Lung microvascular endothelial cell (primary cell): Measurements from ENCODE around the gene PPP1R12A. TPM values are rescaled to one million over a fixed set of nuclear protein-coding genes. Genes with fewer than 3 reads are reported as not detected.
"Not testable (repeated sequence)": the region's sequence is repeated elsewhere in the genome, so short reads cannot be mapped to it uniquely, and the experiment has no call there.

Source experiments
- DNase-seq, 2 donors: peaks; one replicate each; pipeline versions ENCODE4 v3.0.0 to v3.0.0-alpha.2; 2010; ENCODE audit warnings: low read depth in 2 of 2
- total RNA-seq: library from RNA; depleted of rRNA; stranded (reverse); fragments of >200 nt; gene quantifications from 2 replicates; pipeline ENCODE4 v1.2.1, GENCODE V29; 2014

The PPP1R12A gene
- total RNA-seq: 53.8 and 66.9 TPM in 2 replicates

DNA sequence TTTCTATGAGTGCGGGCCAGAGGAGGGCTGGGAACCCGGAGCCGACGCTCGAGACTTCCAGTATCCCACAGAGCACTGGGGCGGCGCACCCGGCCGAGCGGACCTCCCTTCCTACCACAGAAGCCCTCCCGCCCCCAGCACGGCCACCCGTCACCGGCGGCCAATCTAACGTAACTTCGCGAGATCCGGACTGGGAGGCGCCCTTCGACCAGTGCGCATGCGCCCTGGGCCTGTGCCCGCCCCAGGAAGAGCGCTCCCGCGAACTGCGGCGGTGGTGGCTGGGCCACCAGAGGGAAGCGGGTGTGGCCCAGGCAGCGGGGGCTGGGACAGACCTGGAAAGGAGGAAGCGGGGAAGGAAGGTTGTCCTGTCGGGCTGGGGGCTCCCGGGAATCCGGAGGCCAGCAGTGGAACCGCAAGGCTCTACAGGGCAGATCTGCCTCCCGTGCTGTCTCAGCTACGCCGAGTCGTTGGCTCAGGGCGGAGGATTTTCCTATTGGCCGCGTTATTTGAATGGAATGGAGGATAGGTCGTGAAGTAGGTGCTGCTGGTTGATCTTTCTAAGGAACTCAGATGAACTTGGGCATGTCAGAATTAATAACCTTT, at the start of gene PPP1R12A:
Gene PPP1R12A, minus strand, starts transcription at position 77 of the 603 bp plus-strand sequence. CDS start 166 bp downstream, outside the sequence.
- peak; percentile 99 to 100 for DNase-seq

GRCh38 chr12:79983986-79984620, 49.2 kb upstream of the PPP1R12A start:
- DNase-seq: no peak

GRCh38 chr12:79983492-79983891, 48.6 kb upstream of the PPP1R12A start:
- no peak for DNase-seq

DNA sequence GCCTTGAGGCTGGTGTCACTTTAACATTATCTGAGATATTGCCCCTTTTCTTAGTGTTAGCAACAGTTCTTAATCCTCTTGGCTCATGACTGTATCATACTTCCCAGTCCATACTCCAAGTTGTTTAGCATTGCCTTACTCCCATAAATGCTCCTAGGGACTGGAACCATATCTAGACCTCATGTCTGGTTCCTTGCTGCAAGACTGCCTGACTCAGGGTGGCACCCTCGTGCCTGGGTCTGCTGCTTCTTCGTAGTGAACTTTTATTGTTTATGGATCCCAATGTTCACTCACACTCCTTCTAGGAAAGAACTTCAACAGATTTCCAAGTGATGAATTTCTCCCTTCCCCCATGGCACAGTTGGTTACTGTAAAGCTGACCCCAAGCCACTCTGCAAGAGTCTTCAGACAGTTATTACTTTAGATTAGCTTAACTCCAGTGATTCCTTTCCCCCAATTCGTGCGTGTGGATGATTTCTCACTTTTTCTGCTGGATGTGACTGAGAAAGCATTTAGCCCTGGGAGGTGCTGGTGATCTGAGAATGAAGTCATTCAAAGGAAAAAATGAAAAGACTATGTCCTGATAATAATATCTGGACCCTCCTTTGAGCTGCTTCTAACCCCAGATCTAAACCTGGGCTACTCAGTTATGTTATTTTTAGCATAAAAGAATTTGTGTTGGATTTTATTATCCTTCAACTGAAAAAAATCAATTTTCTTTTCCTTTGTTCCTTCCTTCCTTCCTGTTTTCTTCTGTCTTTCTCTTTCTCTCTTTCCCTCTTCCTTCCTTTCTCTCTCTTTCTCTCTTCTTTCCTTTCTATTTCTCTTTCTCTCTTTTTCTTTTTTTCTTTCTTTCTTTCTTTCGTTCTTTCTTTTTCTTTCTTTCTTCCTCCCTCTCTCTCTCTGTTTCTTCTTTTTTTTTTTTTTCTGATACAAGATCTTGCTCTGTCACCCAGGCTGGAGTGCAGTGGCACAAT, 47.5 kb upstream of the PPP1R12A start:
- DNase-seq: no peak

- no peak for DNase-seq
Observed at GRCh38 chr12:79978692-79979091, 43.8 kb upstream of the PPP1R12A start.

- not testable (repeated sequence) for DNase-seq
Observed at GRCh38 chr12:79977856-79978460, 43.1 kb upstream of the PPP1R12A start.

- no peak for DNase-seq
Observed at GRCh38 chr12:79975143-79975542, 40.2 kb upstream of the PPP1R12A start.

GRCh38 chr12:79973801-79974200, 38.9 kb upstream of the PPP1R12A start:
- DNase-seq: no peak

DNA sequence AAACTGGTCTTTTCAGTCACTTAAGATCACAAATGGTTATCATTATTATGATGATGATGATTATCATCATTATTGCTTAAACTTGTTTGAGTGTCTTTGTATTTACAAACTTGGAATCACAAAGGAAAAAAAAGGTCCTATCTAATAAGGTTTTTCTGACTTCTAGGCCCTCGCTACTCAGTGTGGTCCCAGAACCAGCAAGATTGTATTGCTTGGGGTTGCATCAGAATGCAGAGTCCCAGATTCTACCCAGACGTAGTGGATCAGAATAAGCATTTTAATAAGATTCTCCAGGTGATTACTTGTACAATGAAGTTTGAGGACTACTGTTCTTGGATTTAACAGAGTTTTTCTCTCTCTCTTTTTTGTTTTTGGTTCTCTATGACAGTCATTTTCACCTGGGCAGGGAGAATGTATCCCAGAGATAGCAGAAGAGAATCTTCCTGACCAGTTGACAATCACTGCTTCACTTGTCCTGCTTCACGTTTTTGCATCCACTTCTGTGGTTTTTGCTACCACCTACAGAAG, 29.3 kb upstream of the PPP1R12A start:
- DNase-seq: no peak

- DNase-seq: no peak
Observed at GRCh38 chr12:79961411-79961810, 26.5 kb upstream of the PPP1R12A start.

GRCh38 chr12:79959484-79959883, 24.6 kb upstream of the PPP1R12A start:
- DNase-seq: peak in 1 of 2 donors; percentile 11

DNA sequence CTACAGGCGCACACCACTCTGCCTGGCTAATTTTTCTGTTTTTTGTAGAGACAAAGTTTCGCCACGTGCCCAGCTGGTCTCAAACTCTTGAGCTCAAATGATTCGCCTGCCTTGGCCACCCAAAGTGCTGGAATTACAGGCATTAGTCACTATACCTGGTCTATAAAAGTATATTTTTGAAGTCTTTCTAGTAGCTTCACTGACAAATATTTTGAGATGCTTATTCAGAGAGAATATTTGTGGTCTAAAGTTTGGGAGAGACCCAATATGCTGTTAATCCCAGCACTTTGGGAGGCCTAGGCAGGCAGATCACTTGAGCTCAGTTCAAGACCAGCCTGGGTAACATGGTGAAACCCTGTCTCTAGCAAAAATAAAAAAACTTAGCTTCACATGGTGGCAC, 22.0 kb upstream of the PPP1R12A start:
- no peak for DNase-seq

- DNase-seq: no peak
Observed at GRCh38 chr12:79955561-79955960, 20.7 kb upstream of the PPP1R12A start.

GRCh38 chr12:79954037-79954610, 19.2 kb upstream of the PPP1R12A start:
- no peak for DNase-seq

- DNase-seq: no peak
Observed at GRCh38 chr12:79949098-79949497, 14.2 kb upstream of the PPP1R12A start.

- DNase-seq: no peak
Observed at GRCh38 chr12:79945433-79945832, 10.5 kb upstream of the PPP1R12A start.

GRCh38 chr12:79944565-79944964, 9.7 kb upstream of the PPP1R12A start:
- no peak for DNase-seq

DNA sequence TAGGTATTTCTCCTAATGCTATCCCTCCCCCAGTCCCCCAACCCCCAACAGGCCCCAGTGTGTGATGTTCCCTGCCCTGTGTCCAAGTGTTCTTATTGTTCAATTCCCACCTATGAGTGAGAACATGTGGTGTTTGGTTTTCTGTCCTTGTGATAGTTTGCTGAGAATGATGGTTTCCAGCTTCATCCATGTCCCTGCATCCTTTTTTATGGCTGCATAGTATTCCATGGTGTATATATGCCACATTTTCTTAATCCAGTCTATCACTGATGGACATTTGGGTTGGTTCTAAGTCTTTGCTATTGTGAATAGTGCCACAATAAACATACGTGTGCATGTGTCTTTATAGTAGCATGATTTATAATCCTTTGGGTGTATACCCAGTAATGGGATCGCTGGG, 7.9 kb upstream of the PPP1R12A start:
- not testable (repeated sequence) for DNase-seq

DNA sequence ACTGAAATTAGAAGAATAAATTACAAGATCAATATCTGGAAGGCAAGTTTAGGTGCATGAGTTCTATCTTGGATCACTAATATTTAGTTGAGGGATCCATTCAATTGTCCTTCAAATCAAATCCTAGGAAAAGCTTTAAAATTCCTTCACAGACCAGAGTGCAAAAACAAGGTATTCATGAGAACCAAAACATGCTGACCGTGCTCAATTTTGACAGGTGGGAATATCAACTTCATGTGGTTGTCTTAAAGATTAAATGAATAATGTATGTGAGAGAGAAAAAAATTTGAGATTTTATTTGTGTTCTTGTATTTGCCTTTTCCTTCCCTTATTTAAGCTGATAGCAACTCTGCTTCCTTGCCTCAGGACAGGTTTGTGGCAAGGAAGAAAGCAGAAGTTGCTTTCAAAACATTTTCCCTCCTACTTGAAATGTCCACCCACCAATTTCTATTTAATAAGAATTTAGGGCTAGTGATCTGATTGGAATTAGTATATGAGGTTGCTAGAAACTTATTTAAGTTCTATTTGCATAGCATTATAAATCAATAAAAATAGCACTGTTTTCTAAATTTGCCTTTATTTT, 4.9 kb upstream of the PPP1R12A start:
- DNase-seq: no peak

DNA sequence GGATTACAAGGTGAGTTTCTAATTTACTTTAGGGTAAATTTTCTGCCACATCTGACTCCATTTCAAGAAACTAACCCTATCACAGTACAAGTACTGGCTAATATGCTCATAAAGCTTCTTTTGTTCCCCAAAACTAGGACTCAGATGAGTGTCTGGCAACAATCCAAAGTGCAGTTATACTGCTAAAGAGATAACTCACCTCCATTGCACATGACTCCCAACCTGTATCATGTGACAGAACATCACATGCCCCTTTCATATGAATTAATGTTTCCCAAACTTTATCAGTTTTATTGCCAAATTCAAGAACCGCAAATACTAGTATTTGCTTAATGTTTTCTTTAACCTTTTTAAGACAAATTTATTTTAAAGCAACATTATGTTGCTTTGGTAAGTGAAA, 3.9 kb upstream of the PPP1R12A start:
- no peak for DNase-seq

DNA sequence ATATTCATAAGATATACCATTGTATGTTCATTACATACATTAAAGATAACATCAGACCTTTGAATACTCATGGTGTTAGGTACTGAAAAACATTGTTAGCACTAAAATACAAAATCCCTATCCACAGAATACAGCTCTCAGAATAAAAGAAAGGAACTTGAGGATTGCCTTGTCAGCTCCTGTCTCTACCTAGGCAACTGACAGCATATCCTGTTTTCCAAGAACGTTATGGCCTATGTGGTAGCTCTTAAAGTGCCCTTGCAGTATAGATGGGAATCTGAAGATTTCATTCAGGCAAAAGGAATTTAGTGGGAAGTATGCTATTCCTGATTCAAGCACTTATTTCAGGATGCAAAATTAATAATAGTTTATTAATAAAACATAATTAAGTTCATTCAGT, 1.8 kb upstream of the PPP1R12A start:
- peak; percentile 40 to 54 for DNase-seq
